Measurements from ENCODE around the gene CCDC92B. TPM values are rescaled to one million over a fixed set of nuclear protein-coding genes. Genes with fewer than 3 reads are reported as not detected.
"Not testable (repeated sequence)": the region's sequence is repeated elsewhere in the genome, so short reads cannot be mapped to it uniquely, and the experiment has no call there.

The CCDC92B gene
- total RNA-seq, 1 experiment from 2014 or later, result not detected

DNA sequence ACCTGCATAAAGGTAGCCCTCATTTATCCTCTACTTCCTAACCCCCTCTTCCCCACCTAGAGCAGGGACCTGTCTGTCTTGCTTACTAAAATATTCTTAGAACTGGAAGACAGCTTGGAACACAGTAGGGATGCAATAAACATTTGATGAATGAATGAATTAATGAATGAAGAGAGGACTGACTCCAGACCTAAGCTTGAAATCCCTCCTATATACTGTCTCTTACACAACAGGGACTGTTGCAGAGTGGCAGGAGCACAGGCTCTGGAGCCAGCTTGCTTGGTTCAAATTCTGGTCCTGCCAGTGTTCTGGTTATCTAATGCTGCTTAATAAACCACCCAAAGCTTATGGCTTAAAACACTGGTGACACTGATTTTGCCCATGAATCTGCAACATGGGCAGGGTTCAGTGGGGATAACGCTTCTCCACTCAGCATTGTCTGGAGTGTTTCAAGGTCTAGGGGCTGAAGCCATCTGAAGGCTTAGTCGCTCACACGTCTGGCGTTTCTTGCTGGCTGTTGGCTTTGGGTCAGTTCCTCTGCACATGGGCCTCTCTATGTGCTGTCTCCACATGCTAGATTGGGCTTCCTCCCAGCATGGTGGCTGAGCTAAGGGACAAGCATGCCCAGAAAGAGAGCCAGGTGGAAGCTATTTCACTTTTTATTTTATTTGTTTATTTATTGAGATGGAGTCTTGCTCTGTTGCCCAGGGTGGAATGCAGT, 34.0 kb upstream of the CCDC92B start:
- no peaks in the 10 kb centered on the region for H3K9me3 ChIP-seq (replicated peaks)
- H3K27ac ChIP-seq, result no peak overlapping the region
- no peaks in the 10 kb centered on the region for H3K36me3 ChIP-seq
- no peak for DNase-seq
- no peaks in the 10 kb centered on the region for H3K4me1 ChIP-seq
- no peaks in the 10 kb centered on the region for H3K27me3 ChIP-seq
- no peak overlapping the region for H3K4me3 ChIP-seq

DNA sequence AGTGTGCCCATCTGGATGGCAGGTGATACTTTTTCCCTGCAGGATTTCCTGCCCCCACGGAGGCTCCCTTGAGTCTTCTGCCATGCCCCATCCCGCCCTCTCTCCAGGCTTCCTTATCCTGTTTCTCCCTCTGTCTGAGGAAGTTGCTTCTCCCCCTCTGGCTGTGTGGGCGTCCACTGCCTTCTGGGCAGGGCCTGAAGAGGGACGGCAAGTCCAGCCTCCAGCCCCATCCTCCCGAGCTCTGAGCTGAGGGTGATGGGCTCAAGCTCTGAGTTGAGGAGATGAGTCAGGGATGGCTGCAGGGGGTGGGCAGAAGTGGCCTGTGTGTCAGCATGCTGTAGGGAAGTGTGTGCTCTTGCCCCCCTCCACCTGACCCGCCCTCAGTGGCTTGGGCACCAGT, 32.6 kb upstream of the CCDC92B start:
- Histone ChIP-seq H3K36me3 (no peaks in the 10 kb centered on the region), H3K27ac (no peak overlapping the region), H3K27me3 (no peaks in the 10 kb centered on the region), H3K4me3 (no peak overlapping the region), H3K4me1 (no peaks in the 10 kb centered on the region), H3K9me3 (replicated peaks) (no peaks in the 10 kb centered on the region)
- DNase-seq, result no peak

DNA sequence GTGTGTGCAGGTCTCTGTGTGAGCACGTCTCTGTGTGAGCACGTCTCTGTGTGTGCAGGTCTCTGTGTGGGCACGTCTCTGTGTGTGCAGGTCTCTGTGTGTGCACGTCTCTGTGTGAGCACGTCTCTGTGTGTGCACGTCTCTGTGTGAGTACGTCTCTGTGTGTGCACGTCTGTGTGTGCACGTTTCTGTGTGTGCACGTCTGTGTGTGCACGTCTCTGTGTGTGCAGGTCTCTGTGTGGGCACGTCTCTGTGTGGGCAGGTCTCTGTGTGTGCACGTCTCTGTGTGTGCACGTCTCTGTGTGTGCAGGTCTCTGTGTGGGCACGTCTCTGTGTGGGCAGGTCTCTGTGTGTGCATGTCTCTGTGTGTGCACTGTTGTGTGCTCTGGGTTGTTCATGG, 32.1 kb upstream of the CCDC92B start:
- not testable (repeated sequence) for H3K9me3 ChIP-seq (replicated peaks); H3K27me3 ChIP-seq; H3K4me3 ChIP-seq; DNase-seq; H3K36me3 ChIP-seq; H3K4me1 ChIP-seq; H3K27ac ChIP-seq

DNA sequence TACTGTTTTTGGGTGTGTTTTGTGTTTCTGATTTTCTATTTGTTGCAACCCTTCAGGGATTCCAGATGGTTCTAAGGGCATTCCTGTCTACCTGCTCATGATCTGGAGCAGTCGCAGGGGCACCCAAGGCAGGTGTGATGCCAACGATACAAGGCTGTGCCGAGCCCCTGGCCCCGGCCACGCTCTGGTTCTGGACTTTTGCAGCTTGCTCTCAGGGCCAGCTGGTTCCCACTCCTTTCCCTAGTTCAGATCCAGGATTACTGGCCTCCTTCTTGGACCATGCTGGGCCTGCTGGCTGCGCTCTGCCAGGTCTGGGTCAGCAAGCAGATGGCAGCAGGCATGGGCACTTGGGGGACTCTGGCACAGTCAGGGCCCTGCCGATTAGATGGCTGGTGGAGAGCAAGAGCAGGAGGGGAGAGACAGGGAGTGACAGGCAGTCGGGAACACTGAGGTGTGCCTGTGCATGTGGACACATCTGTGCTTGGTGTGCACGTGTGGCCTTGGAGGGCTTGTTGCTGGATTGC, 31.5 kb upstream of the CCDC92B start:
- no peak for DNase-seq
- no peaks in the 10 kb centered on the region for H3K9me3 ChIP-seq (replicated peaks)
- no peaks in the 10 kb centered on the region for H3K4me1 ChIP-seq
- H3K27me3 ChIP-seq, result no peaks in the 10 kb centered on the region
- no peak overlapping the region for H3K27ac ChIP-seq
- H3K4me3 ChIP-seq, result no peak overlapping the region
- H3K36me3 ChIP-seq, result no peaks in the 10 kb centered on the region

DNA sequence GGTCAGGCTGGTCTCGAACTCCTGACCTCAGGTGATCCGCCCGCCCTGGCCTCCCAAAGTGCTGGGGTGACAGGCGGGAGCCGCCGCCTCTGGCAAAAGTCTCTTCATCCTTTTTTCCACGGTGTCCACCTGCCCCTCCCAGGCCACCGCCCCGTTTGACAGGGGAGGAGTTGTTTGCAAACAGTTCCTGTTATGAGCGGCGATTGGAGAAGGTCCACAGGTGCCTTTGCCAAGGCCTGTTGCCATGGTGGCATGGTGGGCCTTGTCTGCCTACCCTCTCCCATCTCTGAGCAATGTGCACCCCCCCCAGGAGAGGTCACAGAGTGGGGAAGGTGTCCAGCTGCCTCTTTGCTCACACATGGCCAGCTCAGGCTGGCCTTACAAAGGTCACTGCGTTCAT, 30.8 kb upstream of the CCDC92B start:
- Histone ChIP-seq H3K9me3 (replicated peaks) (no peaks in the 10 kb centered on the region), H3K36me3 (no peaks in the 10 kb centered on the region), H3K4me1 (no peaks in the 10 kb centered on the region), H3K4me3 (no peak overlapping the region), H3K27me3 (no peaks in the 10 kb centered on the region), H3K27ac (no peak overlapping the region)
- no peak for DNase-seq

DNA sequence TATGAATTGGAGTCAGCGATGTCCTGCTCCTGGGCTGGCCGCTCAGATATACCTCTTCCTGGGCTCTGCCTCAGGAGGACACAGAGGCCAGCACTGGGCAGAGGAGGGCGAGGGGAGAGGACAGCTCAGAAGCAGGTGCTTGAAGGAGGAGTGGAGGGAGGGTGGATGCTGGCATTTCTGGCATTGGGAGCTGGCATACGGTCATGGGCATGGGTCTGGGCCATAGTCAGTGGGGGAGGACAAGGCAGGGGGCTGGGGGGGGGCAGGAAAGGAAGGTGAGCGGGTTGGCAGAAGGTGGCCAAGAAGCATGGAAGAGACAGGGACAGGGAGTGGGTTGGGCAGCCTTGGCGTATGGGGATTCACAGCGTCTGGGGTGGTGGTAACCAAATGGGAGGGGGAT, 30.1 kb upstream of the CCDC92B start:
- H3K9me3 ChIP-seq (replicated peaks), result no peaks in the 10 kb centered on the region
- H3K27me3 ChIP-seq, result no peaks in the 10 kb centered on the region
- no peak overlapping the region for H3K27ac ChIP-seq
- H3K4me3 ChIP-seq, result no peak overlapping the region
- H3K4me1 ChIP-seq, result no peaks in the 10 kb centered on the region
- no peaks in the 10 kb centered on the region for H3K36me3 ChIP-seq
- DNase-seq, result no peak

DNA sequence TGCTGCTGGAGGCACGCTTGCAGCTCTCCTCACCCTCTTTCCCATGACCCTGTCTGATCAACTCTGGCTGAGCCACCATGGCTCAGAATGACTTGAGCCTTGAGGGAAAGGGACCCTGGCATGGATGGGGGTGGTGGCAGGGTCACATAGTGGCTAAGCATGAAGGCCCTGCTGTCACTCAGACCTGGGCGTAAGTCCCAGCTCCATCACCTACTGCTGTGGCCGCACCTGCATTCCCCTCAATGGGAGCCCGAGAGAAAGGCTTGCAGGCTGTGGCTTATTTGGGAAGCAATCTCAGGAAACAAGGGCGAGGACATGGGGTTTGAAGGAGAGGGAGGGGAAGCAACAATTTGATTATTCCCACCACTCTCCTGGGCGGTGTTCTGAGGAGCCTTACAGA, 29.0 kb upstream of the CCDC92B start:
- H3K4me3 ChIP-seq, result no peak overlapping the region
- H3K4me1 ChIP-seq, result no peaks in the 10 kb centered on the region
- H3K36me3 ChIP-seq, result no peaks in the 10 kb centered on the region
- no peaks in the 10 kb centered on the region for H3K9me3 ChIP-seq (replicated peaks)
- DNase-seq, result no peak
- no peak overlapping the region for H3K27ac ChIP-seq
- no peaks in the 10 kb centered on the region for H3K27me3 ChIP-seq

DNA sequence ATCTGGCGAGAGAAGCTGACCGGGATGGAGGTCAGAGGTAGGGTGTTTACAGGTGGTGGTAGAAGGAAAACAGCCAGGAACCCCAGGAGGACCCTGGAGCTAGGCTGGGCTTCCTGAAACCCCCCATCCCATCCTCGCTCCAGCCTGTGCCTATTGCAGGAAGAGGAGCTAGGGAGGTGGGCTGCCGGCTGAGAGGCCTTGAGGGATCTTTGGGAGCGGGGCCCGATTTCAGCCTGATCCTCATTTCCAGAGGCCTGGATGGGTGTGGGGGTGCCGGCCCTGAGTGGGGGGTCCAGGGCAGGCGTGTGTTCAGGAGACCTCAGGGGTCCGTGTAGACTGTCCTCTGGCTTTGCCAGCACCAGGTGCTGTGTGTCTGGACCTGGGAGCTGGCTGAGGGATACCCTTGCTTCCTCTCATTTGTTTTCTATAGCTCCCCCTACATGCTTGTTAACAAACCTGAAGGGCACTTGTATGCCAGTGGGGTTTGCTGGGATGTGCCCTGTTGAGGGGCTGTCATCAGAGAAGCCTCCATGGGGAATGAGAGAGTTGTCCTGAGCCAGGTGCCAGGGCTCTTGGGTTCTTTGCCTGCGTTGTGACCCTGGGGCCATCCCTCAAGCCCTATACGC, 27.9 kb upstream of the CCDC92B start:
- Histone ChIP-seq H3K27me3 (no peaks in the 10 kb centered on the region), H3K9me3 (replicated peaks) (no peaks in the 10 kb centered on the region), H3K4me3 (peak overlapping the region; percentile 39; the same call in 1 of the 2 replicates), H3K4me1 (no peaks in the 10 kb centered on the region), H3K27ac (no peak overlapping the region), H3K36me3 (no peaks in the 10 kb centered on the region)
- no peak for DNase-seq

DNA sequence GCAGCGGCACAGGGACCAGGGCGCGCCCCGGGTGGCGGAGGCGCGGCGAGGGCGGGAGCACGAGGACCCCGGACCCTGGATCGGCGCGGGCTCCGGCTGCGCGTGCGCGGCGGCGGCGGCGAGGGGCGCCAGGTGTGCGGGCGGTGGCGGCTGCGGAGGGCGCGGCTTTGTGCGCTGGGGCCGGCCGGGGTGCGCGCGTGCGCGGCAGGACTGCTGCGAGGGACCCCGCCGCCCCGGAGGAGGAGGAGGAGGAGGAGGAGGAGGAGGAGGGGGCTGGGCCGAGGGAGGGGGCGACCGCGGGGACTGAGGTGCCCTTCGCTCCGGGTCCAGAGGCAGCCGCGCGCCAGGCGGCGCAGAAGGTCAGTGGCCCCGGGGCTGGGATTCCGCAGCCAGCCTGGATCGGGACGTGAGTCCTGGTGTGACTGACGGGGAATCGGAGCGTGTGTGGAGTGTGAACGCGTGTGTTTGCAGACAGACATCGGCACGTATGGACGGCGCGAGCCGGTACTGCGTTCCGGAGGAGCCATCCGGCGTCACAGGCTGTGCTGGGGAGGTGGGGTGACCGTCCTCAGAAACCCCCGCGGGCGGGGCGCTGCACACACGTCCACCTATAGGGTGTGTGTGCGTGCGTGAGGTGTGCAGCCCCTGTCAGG, 27.3 kb upstream of the CCDC92B start:
- no peak for DNase-seq
- no peaks in the 10 kb centered on the region for H3K36me3 ChIP-seq
- no peak overlapping the region for H3K27ac ChIP-seq
- H3K4me3 ChIP-seq, result peak overlapping the region; percentile 39; the same call in 1 of the 2 replicates
- no peaks in the 10 kb centered on the region for H3K4me1 ChIP-seq
- no peaks in the 10 kb centered on the region for H3K27me3 ChIP-seq
- no peaks in the 10 kb centered on the region for H3K9me3 ChIP-seq (replicated peaks)

DNA sequence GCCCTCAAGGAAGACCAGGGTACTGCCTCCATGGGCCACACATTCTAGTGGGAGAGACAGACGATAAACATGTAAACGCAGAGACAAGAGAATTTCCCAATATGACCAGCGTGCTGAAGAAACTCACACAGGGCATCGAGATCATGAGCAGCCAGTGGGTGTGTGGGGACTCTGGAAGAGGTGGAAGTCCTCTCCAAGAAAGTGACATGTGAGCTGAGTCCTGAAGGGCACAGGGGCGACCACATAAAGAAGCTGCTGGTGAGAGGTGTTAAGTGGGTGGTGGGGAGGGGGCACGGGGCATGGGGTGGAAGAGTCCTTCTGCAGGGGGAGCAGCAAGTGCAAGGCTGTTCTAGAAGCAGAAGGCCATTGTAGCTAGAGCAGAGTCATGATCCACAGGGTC, 25.8 kb upstream of the CCDC92B start:
- Histone ChIP-seq H3K36me3 (no peaks in the 10 kb centered on the region), H3K27me3 (no peaks in the 10 kb centered on the region), H3K4me3 (no peak overlapping the region), H3K27ac (no peak overlapping the region), H3K9me3 (replicated peaks) (no peaks in the 10 kb centered on the region), H3K4me1 (no peaks in the 10 kb centered on the region)
- DNase-seq, result no peak

DNA sequence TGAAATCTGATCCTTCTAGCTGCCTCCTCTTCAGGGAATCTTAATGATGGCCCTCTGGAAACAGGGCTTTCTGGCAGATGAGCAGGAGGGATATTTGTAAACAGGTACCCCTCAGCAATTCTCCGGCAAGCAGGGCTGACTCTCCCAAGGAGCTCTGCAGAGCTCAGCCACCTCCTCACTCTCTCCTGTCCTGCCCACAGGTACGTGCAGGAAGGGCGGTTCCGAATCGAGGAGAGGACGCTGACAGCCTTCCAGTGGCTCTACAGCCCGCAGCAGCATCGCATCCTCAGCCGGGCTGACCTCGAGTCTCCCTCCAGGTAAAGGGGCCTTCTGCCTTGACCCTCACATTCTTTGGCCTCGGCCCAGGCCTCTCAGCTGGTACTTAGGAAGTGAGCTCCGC, 20.7 kb upstream of the CCDC92B start:
- Histone ChIP-seq H3K4me3 (no peak overlapping the region), H3K4me1 (no peaks in the 10 kb centered on the region), H3K9me3 (replicated peaks) (no peaks in the 10 kb centered on the region), H3K27ac (no peak overlapping the region), H3K27me3 (no peaks in the 10 kb centered on the region), H3K36me3 (no peaks in the 10 kb centered on the region)
- DNase-seq, result no peak

DNA sequence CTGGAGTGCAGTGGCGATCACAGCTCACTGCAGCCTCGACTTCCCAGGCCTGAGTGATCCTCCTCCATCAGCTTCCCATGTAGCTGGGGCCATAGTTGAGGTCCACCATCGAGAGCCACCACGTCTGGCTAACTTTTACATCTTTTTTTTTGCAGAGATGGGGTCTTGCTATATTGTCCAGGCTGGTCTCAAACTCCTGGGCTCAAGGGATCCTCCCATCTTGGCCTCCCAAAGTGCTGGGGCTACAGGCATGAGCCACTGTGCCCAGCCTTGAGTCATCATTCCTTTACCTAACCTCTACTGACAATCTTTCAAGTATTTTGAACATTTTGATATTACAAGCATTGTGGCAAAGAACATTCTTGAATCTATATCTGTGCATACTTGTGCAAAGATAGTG, 9.4 kb upstream of the CCDC92B start:
- no peaks in the 10 kb centered on the region for H3K4me1 ChIP-seq
- H3K9me3 ChIP-seq (replicated peaks), result no peaks in the 10 kb centered on the region
- no peaks in the 10 kb centered on the region for H3K27me3 ChIP-seq
- H3K27ac ChIP-seq, result no peak overlapping the region
- DNase-seq, result no peak
- no peak overlapping the region for H3K4me3 ChIP-seq
- no peaks in the 10 kb centered on the region for H3K36me3 ChIP-seq

DNA sequence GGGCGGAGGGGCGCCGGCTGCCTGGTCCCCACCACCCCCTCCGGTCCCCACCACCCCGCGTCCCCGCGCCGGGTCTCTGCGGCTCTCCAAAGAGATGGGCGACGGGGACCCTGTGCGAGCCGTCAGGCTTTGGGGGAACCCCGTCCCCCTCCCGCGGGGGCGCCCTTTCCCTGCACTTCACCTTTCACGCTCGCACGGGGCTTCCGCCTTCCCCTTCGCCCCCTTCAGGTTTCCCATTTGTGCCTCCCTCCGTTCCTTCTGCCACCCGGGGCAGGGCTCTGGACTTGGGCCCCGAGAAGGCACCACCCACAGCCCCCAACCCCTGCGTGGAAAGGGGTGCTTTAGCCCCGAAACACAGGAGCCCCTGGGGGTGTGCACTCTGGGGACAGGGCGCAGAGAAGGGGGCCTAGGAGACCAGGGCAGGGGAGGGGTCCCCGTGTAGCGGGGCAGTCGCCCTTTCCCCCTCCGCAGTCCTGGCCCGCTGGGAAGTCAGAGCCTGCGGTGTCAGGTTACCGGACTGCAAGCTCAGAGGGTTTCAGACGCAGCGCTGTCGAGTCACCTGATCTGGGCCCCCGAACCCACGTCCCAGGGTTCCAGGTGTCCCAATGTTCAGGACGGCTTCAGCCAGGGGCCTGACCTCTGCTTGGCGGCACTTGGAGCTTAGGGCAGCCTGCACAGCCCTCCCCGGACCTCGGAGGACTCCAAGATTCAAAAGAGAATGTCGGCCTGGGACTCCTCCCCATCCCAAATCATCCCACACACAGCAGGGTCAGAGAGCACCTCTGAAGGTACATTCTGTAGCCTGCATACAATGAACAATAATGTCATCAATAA, 6.7 kb upstream of the CCDC92B start:
- Histone ChIP-seq H3K27me3 (no peaks in the 10 kb centered on the region), H3K9me3 (replicated peaks) (no peaks in the 10 kb centered on the region), H3K4me3 (peak overlapping the region; percentile 21), H3K36me3 (no peaks in the 10 kb centered on the region), H3K4me1 (no peaks in the 10 kb centered on the region), H3K27ac (no peak overlapping the region)
- DNase-seq, result peak in 1 of 2 experiments; percentile 13

DNA sequence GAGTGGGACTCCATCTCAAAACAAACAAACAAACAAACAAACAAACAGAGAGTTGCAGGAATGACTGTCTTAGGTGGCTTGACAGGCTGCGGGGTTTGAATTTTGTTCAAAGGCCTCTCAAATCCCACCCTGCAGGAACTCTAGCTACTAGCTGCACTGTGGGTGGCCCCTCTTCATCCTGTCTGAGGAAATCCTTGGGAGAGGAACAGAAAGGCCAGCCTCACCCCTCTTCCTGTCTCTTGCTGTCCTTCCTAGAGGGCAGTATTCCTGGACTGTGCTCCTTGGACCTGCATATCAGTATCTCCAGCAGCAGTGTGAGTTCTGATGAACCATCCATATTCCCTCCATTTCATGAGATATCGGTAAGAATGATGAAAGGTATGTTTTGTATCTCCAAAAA, 2.0 kb upstream of the CCDC92B start:
- Histone ChIP-seq H3K36me3 (no peaks in the 10 kb centered on the region), H3K4me3 (no peak overlapping the region), H3K9me3 (replicated peaks) (no peaks in the 10 kb centered on the region), H3K27ac (no peak overlapping the region), H3K27me3 (no peaks in the 10 kb centered on the region), H3K4me1 (no peaks in the 10 kb centered on the region)
- DNase-seq, result peak in 1 of 2 experiments; percentile 3

DNA sequence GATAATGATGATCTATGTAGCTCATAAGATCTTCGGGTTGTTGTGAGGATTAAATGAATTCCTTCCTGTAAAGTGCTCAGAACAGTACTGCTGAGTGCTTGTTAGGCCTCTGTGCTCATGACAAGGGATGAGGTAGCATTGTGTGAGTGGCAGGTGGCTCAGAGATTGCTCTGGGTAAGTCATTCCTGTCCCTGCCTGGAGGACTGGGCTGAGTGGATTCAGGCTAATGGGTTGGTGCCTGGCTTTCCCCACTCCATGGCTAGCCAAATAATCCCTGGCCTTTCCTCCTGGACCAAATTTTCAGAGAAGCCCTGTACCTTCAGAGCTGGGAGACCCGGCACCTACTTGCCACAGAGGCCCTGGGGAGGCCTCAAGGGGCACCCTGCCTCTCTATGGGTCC, 1.3 kb upstream of the CCDC92B start:
- DNase-seq, result no peak
- Histone ChIP-seq H3K4me1 (no peaks in the 10 kb centered on the region), H3K4me3 (no peak overlapping the region), H3K27ac (no peak overlapping the region), H3K36me3 (no peaks in the 10 kb centered on the region), H3K27me3 (no peaks in the 10 kb centered on the region), H3K9me3 (replicated peaks) (no peaks in the 10 kb centered on the region)
